ENCODE results near the gene CA12. TPM values are rescaled to one million over a fixed set of nuclear protein-coding genes. Genes with fewer than 3 reads are reported as not detected.

CA12 gene
- total and polyA plus RNA-seq, 9 of the 15 experiments (the other 6 are each of a cell fraction or from before 2014, with no cell fraction given) = 0.01 to 0.78 (median 0.15) TPM; not detected in 1

DNA sequence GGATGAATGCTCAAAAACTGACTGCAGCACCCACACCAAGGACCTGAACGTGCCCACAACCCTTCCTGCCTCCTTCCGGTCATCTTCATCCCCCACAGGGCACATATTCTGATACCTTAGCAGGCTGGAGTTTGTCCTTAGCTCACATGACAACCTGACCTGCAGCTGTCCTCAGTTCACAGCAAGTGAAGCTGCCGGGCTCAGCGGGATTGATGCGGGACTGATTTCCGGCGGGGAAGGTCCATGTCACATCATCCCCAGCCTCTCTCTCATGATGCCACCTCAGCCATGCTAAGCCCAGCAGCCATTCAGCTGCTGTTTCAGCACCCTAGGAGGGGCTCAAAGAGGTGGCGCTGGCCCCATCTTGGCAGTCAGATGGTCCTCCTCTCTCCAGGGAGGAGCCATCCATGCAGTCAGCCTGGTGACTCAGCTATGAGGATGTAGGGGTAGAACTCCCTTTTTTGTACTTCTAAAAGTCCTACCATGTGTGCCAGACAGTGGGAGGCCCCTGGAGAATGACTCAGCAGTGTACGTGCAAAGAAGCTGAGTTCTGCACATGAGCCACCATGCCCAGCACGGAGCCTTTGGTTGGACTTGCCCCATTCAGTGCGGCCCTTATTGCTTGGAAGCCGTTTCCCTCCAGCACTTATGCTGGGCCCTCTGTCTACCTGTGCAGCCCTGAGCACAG, 9.5 kb downstream of the CA12 start:
- Histone ChIP-seq H2AFZ (ENCODE audit: low read depth, low read length) (peak overlapping the region; percentile 16; the same call in 1 of the 2 replicates), H4K20me1 (replicated peaks; ENCODE audit: control insufficient read depth, insufficient read depth, low read length) (no peaks in the 10 kb centered on the region), H3K9me3 (replicated peaks; ENCODE audit: control insufficient read depth, insufficient read depth, low read depth, low read length) (no peaks in the 10 kb centered on the region), H3K4me3 (no peak overlapping the region), H3K4me2 (ENCODE audit: insufficient read depth, low read length) (peak overlapping the region; percentile 7; the same call in 1 of the 2 replicates), H3K9me1 (ENCODE audit: control insufficient read depth, insufficient read depth, low read length) (no peaks in the 10 kb centered on the region), H3K36me3 (ENCODE audit: control insufficient read depth, insufficient read depth, low read length) (no peaks in the 10 kb centered on the region), H3K4me1 (replicated peaks in 1 of 2; ENCODE audit: control insufficient read depth in 2 of 2, insufficient read depth in 2 of 2, low read length in 2 of 2) (peaks cover 32 to 43% of the 10 kb centered on the region in 2 experiments), H3K27ac (ENCODE audit: extremely low read depth, low read depth, low read length) (no peak overlapping the region; the same call in 2 of the 3 replicates), H3K27me3 (ENCODE audit: control insufficient read depth in 2 of 2, insufficient read depth in 2 of 2, low read length in 2 of 2) (no peaks in the 10 kb centered on the region), H3K79me2 (ENCODE audit: control insufficient read depth, insufficient read depth, low read length) (no peaks in the 10 kb centered on the region), H3K9ac (ENCODE audit: insufficient read depth in 1 of 2, low read depth in 2 of 2, low read length in 2 of 2) (peak overlapping the region in 1 of 2 experiments; percentile 60; a peak in 2 of 4 replicates)
- intact Hi-C loops (cut with micrococcal nuclease) (no loop called here), in situ Hi-C loops (cut with MboI) (no loop called here)
- 52% methylated on average over 12 of the region's 12 CpGs for WGBS (ENCODE audit: insufficient coverage, low coverage, missing lambda C conversion rate)
- CTCF ChIA-PET (ENCODE audit: low intra/inter-chr PET ratio) = no interaction called here
- peak; percentile 61 to 66 (median 62) for DNase-seq (ENCODE audit: extremely low read depth in 1 of 4, low spot score in 3 of 4)
- FAIRE-seq = peak; percentile 74
- ATAC-seq = peak; percentile 74
- POLR2A ChIA-PET = interaction anchor here (0.5 to 2.1 kb wide), 10 partner anchors 8 to 139 kb away, joined by 3 to 9 read pairs (median 3); no protein-coding TSS in a partner anchor
- no TSS peak for BruUV-seq (replicated peaks)
- TF ChIP-seq NUFIP1 (IDR thresholded peaks at IDR 0.05; ENCODE audit: partially characterized antibody) (no peak), PPARD (CRISPR knock-in tag; IDR thresholded peaks at IDR 0.05) (no peak), FOSL1 (tag; conservative IDR thresholded peaks at IDR 0.05) (peak; percentile 91), ZNF316 (IDR thresholded peaks at IDR 0.05) (peak; percentile 88), JUND (IDR thresholded peaks at IDR 0.05; ENCODE audit: borderline replicate concordance, low read depth, low read length) (peak; percentile 79), JUND (tag; IDR thresholded peaks at IDR 0.05; ENCODE audit: borderline replicate concordance, low read depth, low read length) (peak; percentile 72; the same call in 2 of the 3 replicates), NRF1 (conservative IDR thresholded peaks at IDR 0.05 in 1 of 2, IDR thresholded peaks at IDR 0.05 in 1 of 2) (peak in 1 of 2 experiments; percentile 30; a peak in 1 of 4 replicates), YY1 (IDR thresholded peaks at IDR 0.05; ENCODE audit: borderline replicate concordance in 1 of 3, control insufficient read depth in 1 of 3, extremely low read depth in 1 of 3, insufficient read depth in 3 of 3, insufficient read length in 1 of 3, insufficient replicate concordance in 2 of 3, low read depth in 1 of 3, low read length in 2 of 3) (no peak), RCOR1 (IDR thresholded peaks at IDR 0.05; ENCODE audit: borderline replicate concordance in 1 of 2, low read depth in 2 of 2, low read length in 2 of 2) (peak in 1 of 2 experiments; percentile 21; a peak in 1 of 4 replicates), BHLHE40 (IDR thresholded peaks at IDR 0.05; ENCODE audit: low read length) (peak; percentile 66), ZNF639 (CRISPR knock-in tag; conservative IDR thresholded peaks at IDR 0.05 in 1 of 2, IDR thresholded peaks at IDR 0.05 in 1 of 2) (peak in 1 of 2 experiments; percentile 14; a peak in 1 of 4 replicates), L3MBTL2 (IDR thresholded peaks at IDR 0.05) (peak; percentile 32; the same call in 1 of the 2 replicates), RBM25 (IDR thresholded peaks at IDR 0.05; ENCODE audit: low read depth, low read length, severe bottlenecking) (no peak), MAFK (IDR thresholded peaks at IDR 0.05; ENCODE audit: low read length) (peak; percentile 87), EP300 (IDR thresholded peaks at IDR 0.05; ENCODE audit: low read length) (peak; percentile 47), NFE2L1 (tag; IDR thresholded peaks at IDR 0.05; ENCODE audit: borderline replicate concordance, low read depth) (peak; percentile 58; the same call in 1 of the 2 replicates), SRF (CRISPR knock-in tag; IDR thresholded peaks at IDR 0.05) (peak in 1 of 2 experiments; percentile 81; a peak in 1 of 4 replicates), SMARCE1 (IDR thresholded peaks at IDR 0.05) (peak; percentile 50; the same call in 1 of the 2 replicates)
